Stimulated activated CD8-positive, alpha-beta memory T cell treated with anti-CD3 and anti-CD28 coated beads, Interleukin-4, amount 100 ng/mL, for 4 hours (primary cell): Measurements from ENCODE around the gene ANKRD44.
"Not testable (repeated sequence)": the region's sequence is repeated elsewhere in the genome, so short reads cannot be mapped to it uniquely, and the experiment has no call there.

Experiments used
- DNase-seq, 2 donors: peaks; one replicate each; pipeline ENCODE4 v3.0.0-alpha.2; 2020; ENCODE audit warnings: low read depth in 2 of 2, low spot score in 1 of 2

Gene ANKRD44

GRCh38 chr2:197293252-197294007, 17.1 kb downstream of the ANKRD44 start:
- DNase-seq, result no peak

GRCh38 chr2:197292619-197293018, 18.0 kb downstream of the ANKRD44 start:
- no peak for DNase-seq

- DNase-seq, result not testable (repeated sequence)
These were observed 23.0 kb downstream of the ANKRD44 start for GRCh38 chr2:197287596-197287932.

GRCh38 chr2:197286805-197287595, 23.6 kb downstream of the ANKRD44 start:
- DNase-seq, result no peak

- DNase-seq, result no peak
These were observed 25.2 kb downstream of the ANKRD44 start for GRCh38 chr2:197285361-197285760.

GRCh38 chr2:197284956-197285355, 25.6 kb downstream of the ANKRD44 start:
- DNase-seq, result no peak

- DNase-seq, result no peak
These were observed 29.2 kb downstream of the ANKRD44 start for GRCh38 chr2:197281421-197281820.

- no peak for DNase-seq
These were observed 30.4 kb downstream of the ANKRD44 start for GRCh38 chr2:197280015-197280702.

- DNase-seq, result no peak
These were observed 31.5 kb downstream of the ANKRD44 start for GRCh38 chr2:197278799-197279763.

GRCh38 chr2:197277794-197278193, 32.8 kb downstream of the ANKRD44 start:
- DNase-seq, result no peak

- no peak for DNase-seq
These were observed 34.4 kb downstream of the ANKRD44 start for GRCh38 chr2:197276156-197276555.

- no peak for DNase-seq
These were observed 35.6 kb downstream of the ANKRD44 start for GRCh38 chr2:197274937-197275336.

GRCh38 chr2:197274349-197274748, 36.2 kb downstream of the ANKRD44 start:
- DNase-seq, result no peak

GRCh38 chr2:197273485-197273884, 37.1 kb downstream of the ANKRD44 start:
- DNase-seq, result no peak

GRCh38 chr2:197270601-197271000, 40.0 kb downstream of the ANKRD44 start:
- no peak for DNase-seq

- no peak for DNase-seq
These were observed 40.8 kb downstream of the ANKRD44 start for GRCh38 chr2:197269815-197270214.

GRCh38 chr2:197268786-197269584, 41.6 kb downstream of the ANKRD44 start:
- no peak for DNase-seq

GRCh38 chr2:197266477-197266876, 44.1 kb downstream of the ANKRD44 start:
- DNase-seq, result no peak

- no peak for DNase-seq
These were observed 44.7 kb downstream of the ANKRD44 start for GRCh38 chr2:197265924-197266323.

- no peak for DNase-seq
These were observed 45.5 kb downstream of the ANKRD44 start for GRCh38 chr2:197265036-197265435.
